GM18508 (cell line): ENCODE results near the gene TSPAN5.

ENCODE experiments used
- ATAC-seq: cut with Tn5 transposase; IDR thresholded peaks from one replicate; pipeline ENCODE4 v1.9.1; 2021; ENCODE audit warnings: moderate number of reproducible peaks; ENCODE audit not compliant: insufficient read depth, unreplicated experiment

Gene TSPAN5

GRCh38 chr4:98508248-98508647, 150.2 kb downstream of the TSPAN5 start:
- ATAC-seq, result no peak

DNA sequence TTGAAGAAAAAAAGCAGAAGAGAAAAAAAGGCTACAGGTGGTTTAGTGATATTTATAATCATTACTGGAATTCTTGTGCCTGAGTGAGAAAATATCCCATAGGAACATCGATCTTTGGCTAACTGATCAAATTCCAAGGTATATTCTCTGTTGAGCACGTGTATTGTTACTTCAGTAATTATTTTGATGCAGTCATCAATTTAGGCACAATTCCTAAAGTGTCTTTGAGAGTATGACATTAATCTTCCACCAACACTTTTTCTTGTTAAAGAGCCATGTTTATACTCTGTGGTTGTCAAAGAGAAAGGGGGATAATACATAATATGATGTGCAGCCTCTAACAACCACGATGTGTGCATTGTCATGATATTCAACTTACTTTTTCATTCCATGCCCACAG, 151.1 kb downstream of the TSPAN5 start:
- ATAC-seq, result no peak

GRCh38 chr4:98506462-98507132, 151.8 kb downstream of the TSPAN5 start:
- ATAC-seq, result no peak

DNA sequence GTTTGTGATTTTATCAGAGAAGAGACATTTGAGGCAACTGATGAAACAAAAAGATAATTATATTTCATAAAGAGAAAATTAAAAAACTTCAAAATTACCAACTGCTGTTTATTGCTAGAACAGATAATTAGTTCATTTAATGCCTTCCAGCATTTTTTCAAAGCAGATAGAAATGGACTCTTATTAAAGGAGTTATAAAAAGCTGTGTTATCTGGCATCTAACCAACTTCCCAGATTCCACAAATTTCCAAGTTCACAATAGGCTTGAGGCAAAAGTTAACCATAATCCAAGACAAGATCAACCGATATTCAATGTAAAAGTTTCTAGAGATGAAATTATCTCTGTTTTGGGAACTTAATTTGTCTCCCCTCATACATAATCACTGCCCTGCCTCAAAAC, 152.4 kb downstream of the TSPAN5 start:
- ATAC-seq, result no peak

DNA sequence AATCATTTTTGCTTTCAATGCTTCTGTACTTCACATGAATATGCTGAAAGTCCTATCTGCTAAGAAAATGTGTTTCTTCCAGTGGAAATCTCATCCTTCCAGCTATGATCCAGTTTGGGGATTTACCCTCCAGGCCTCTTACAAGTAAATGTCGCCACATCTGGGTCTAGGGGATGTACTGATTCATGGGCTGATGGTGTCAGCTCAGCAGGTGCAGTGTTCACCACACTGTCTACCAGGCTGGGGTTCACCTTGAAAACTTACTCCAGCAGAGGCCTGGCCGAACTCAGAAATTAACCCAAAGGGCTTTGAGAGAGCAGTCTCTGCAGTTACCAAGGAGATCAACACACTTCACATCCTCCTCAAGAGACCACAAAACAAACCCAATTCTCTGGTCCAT, 154.3 kb downstream of the TSPAN5 start:
- ATAC-seq, result no peak

DNA sequence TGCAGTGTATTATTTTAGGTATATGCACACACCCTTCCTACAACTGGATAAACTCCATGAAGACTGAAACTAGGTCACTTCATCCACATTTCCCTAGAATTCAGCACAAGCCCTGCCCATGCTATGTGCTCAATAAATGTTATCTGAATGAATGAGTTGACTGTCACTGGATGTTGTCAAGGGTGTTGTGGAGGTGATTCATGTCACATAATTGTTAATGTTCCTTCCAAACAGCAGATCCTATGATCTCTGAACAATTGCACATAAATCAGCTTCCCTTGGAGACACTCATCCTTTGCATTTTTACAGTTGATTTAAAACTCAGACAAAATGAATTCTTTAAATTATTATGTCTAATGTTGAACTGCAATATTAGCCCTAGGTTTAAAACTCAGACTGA, 154.7 kb downstream of the TSPAN5 start:
- no peak for ATAC-seq

- ATAC-seq, result no peak
These were observed 155.8 kb downstream of the TSPAN5 start for GRCh38 chr4:98502624-98503023.

DNA sequence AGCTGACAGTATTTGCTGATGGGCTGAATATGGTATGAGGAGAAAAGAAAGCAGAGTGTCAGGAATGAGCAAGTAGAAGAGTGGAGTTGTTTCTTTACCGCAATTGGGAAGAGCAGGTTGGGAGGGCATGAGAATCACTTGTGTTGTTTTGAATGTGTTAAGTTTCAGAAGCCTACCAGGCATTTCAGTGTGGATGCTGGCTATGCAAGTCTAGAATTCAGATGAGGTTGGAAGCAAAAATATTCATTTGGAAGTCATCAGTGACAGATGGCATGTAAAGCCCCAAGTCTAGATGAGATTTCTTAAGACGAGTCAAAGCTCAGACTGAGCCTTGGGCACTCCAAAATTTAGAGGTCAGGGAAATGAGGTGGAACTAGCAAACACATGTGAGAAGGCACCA, 156.4 kb downstream of the TSPAN5 start:
- ATAC-seq, result no peak

DNA sequence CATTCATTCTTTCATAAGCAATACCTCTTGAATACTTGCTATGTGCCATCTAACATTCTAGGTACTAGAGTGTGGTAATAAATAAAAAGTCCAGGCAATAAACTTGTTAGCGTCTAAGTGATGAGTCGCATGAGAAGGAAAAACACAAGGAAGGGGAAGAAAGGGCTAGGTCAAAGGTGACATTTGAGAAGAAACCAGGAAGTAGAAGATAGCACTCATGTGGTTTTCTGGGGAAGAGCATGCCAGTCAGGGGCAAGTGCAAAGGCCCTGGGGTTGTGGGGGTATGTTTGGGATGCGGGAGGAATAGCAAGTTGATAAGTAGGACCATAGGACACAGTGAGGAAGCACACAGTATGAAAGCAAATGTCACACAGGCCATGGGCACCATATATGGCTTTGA, 157.0 kb downstream of the TSPAN5 start:
- no peak for ATAC-seq

- no peak for ATAC-seq
These were observed 159.6 kb downstream of the TSPAN5 start for GRCh38 chr4:98498774-98499173.

- ATAC-seq, result no peak
These were observed 162.1 kb downstream of the TSPAN5 start for GRCh38 chr4:98496152-98496845.

- peak; percentile 82 for ATAC-seq
These were observed 165.1 kb downstream of the TSPAN5 start for GRCh38 chr4:98493296-98493695.

- no peak for ATAC-seq
These were observed 166.4 kb downstream of the TSPAN5 start for GRCh38 chr4:98491899-98492559.

DNA sequence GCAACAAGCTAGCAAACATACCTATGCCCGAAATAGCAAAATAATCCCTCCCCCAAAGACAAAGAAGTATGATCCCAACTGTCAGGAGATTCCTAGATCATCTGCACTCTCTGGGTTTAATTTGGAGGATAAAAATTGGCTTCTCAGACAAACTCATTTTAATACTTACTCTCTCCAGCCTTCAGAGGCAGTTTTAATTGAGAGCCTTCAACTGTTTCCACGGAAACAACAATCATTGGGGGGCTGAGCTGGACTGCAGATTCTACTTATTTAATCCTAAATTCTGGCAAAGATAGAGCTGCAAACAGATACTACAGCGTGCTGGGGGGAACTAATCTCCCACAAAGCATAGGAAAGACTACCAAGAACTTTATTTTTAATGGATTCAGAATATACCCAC, 168.2 kb downstream of the TSPAN5 start:
- no peak for ATAC-seq

GRCh38 chr4:98485816-98486345, 172.5 kb downstream of the TSPAN5 start:
- ATAC-seq, result no peak

DNA sequence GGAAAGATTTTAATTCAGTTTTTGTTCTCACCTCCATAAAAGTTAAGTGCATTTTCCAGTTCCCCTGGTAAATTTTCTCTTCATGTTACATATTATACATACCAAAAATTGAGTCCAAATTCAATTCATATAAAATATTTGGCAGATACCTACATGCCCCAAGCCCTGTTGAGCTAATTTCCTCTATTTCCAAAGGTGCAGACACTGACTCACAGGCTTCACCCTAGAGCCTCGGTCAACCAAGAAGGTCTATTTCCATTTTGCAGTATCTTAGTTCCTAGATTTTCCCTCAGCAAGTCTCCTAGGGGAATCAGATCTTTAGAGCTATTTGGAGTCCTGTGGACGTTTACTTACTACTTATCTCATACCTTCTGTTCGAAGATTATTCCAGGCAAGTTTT, 174.4 kb downstream of the TSPAN5 start:
- no peak for ATAC-seq

DNA sequence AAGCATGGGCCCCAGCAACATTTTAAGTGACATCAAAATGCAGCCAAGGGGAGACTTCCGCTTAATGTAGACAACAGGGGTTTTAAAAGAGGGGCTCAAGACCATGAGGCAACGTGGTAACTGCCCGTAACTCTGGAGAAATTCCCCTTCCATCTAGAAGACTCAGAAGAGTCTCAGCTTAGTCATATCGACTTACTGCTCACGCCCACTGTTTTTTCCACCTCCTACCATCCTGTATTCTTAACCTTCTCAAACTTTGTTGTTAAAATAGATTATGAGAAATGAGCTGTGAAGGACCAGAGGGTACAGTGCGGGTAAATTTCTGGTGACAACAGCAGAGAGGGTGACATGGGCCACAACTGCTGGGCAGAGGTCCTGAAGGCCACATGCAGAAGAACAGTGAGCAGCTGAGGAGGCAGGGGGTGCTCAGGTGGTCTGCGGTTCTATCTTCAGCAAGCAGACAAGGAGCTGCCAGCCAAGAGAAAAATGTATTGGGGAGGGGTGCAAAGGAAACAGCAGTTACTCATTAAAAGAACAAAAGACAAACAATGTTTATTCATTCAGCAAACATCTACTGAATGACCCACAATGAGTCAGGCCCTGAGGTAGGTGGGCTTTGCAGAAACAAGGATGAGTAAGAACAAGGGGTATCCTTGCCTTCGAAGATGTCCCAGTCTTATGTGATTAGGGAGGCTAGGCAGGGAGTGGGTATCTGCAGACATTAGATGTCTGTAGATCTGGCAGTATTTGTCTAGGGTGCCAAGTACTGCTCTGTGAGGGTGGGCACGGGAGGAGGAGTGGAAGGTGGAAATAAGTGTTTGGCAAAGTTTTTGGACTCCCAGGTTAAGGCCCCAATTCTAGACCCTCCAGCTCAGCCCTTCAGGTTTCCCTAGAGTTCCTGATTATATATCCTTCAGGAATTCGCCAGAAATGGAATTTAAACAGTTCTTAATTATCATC, 175.3 kb downstream of the TSPAN5 start:
- ATAC-seq, result peak; percentile 97

DNA sequence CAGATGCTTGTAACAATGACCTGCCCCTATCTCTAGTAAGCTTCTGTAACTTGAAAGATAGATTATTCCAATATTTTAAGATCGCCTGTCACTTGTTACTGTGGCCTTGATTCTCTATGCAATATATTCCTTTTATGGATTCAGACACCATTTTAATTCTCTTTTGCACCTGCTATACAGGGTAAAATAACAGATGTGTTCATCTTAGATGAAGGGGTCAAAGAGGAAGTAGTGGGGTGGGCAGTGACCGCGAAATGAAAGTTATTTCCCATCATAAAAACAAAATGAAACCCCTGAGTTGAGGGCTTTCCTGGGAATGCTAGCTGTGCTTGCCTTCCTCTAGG, 175.9 kb downstream of the TSPAN5 start:
- ATAC-seq, result peak; percentile 21

GRCh38 chr4:98481167-98481566, 177.2 kb downstream of the TSPAN5 start:
- no peak for ATAC-seq

- ATAC-seq, result no peak
These were observed 177.9 kb downstream of the TSPAN5 start for GRCh38 chr4:98480535-98480934.
